Measurements from ENCODE around the gene MPIG6B.

MPIG6B gene

DNA sequence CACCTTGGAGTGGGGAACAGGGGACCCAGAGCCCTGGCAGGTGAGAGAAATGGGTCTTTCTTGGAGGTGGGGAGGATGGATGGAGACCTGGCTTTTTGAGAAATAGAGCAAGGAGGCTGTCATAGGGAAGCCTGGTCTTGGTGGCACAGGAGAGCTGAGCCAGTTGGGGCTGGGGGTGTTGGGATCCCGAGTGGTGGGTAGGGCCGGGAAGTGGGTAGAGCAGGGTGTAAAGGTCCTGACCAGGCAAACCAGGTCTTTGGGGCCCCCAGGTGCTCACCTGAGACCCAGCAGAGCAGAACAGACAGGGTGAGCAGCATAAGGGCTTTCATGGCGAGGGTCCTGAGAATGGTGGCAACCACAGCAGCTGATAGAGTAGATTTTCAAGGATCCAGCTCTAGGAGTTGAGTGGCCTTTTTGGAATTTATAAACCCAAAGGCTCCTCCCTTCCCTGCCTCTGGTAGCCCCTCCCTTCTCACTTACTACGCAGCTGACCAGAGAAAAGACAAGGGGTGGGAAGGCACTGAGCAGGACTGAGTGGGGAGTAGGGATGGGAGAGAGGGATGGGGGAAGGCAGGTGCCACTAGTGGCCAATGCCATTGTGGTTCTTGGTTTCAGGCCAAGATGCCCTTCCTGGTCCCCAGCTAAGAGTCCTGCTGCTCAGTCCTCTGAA, 1.7 kb upstream of the MPIG6B start, which contains the start of gene LY6G6C:
Gene LY6G6C, minus strand, starts transcription at position 396 of the 670 bp plus-strand sequence. Its CDS starts 67 bp downstream, at position 329.
- no peak for DNase-seq (ENCODE audit: low read depth in 2 of 2)

DNA sequence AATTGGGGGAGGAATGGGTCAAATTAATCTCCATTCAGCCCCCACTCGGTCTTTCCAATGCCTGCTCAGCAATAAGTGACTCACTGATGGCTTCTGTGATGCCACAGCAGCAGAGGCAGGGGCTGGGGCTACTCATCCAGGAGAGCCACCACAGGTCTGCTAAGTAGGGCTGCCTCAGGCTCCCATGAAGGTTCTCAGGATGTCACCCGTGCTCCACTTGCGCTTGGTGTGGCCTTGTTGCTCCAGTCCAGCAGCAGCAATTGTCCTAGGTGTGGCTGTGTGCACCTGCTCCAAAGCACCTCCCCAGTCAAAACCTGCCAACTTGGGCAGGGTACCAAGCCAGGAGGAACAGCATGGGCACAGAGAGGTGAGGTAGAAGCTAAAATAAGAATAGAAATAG, 1.0 kb upstream of the MPIG6B start:
- DNase-seq (ENCODE audit: low read depth in 2 of 2) = no peak

DNA sequence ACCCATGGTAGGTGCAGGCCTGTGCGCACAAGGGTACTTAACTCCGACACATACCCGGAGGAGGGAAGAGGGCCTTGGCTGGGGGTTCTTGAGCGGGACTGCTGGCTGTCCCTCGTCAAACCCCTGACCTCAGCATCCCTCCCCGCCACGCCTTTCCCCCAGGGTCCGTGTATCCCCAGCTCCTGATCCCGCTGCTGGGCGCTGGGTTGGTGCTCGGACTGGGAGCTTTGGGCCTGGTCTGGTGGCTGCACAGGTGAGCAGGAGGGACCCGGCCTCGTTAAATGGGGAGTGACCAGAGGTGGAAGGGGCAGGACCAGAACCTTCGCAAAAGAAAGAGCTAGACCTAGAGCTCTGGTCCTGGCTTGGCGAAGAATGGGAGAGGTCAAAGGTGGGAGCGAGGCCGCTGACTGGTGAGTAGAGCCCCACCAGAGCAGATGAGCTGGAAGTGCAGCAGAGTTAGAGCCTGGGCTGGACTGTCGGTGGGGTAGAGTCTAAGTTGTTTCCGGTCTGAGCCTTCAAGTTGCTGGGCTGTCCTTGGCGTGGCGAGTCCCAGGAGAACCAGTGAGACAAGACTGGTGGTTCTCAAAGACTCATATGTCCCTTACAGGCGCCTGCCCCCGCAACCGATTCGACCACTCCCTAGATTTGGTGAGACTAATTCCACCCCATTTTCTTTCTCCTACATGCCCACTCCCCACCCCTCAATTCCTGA, 963 bp downstream of the MPIG6B start:
- no peak for DNase-seq (ENCODE audit: low read depth in 2 of 2)

DNA sequence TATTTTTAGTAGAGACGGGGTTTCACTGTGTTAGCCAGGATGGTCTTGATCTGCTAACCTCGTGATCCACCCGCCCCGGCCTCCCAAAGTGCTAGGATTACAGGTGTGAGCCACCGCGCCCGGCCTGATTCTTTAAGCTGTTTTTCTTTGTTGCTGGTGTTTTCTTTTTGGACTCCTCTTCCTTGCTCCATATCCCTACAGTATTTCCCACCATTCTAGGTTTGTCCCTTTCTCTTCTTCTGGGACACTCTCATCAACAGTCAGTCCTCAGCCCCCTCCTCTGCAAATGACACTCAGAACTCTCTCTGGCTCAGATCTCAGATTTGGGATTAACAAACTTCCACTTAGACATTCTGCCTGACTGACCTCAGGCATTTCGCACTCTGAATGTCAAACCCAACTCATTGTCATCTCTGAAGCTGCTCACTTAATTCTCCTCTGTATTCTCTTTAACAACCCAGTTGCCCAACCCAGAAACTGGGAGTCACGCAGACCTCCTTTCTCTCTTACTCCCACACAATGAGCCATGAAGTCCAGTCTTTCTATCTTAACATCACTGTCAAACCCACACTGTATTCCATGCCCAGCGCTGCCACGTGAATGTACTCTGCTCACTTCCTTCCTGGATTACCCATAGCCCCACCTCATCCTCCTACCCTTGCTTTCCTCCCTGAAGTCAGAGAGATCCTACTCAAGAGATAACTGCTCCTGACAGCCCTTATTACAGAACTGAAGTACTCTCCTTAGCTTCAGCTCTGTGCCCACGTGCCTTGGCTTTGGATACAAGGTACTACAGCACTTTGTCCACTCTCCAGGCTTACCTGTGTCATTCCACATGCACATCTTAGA, 2.6 kb downstream of the MPIG6B start:
- DNase-seq (ENCODE audit: low read depth in 2 of 2) = no peak

DNA sequence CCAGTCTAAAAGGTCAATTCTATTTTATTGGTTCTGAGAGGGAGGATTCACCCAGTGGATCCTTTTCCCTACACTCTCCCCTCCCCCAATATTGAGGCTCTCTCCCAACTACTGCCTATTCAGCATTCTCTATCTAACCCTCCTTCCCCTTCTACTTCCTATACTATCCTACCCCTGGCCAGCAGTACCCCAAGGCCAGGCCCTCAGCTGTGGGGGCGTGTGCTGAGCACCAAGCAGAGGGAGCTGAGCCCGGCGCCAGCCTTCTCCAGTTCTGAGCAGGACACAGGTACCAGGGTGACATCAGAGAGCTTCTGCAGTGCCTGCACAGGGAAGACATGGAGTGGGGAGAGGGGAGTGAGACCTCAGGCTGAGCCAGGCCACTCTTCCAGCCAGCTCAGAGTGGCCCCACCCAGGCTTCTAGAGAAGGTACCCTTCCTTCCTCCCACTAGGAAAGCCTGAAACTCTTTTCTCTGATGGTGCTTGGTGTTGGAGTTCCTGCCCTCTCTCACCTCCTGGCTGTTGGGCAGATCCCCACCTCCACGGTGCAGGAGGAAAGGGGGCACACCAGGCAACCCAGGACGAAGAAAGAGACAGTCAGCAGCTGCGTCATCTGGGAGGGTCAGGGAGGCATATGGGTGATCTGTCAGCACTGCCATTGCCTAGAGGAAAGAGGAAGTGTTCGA, 4.0 kb downstream of the MPIG6B start:
- no peak for DNase-seq (ENCODE audit: low read depth in 2 of 2)

DNA sequence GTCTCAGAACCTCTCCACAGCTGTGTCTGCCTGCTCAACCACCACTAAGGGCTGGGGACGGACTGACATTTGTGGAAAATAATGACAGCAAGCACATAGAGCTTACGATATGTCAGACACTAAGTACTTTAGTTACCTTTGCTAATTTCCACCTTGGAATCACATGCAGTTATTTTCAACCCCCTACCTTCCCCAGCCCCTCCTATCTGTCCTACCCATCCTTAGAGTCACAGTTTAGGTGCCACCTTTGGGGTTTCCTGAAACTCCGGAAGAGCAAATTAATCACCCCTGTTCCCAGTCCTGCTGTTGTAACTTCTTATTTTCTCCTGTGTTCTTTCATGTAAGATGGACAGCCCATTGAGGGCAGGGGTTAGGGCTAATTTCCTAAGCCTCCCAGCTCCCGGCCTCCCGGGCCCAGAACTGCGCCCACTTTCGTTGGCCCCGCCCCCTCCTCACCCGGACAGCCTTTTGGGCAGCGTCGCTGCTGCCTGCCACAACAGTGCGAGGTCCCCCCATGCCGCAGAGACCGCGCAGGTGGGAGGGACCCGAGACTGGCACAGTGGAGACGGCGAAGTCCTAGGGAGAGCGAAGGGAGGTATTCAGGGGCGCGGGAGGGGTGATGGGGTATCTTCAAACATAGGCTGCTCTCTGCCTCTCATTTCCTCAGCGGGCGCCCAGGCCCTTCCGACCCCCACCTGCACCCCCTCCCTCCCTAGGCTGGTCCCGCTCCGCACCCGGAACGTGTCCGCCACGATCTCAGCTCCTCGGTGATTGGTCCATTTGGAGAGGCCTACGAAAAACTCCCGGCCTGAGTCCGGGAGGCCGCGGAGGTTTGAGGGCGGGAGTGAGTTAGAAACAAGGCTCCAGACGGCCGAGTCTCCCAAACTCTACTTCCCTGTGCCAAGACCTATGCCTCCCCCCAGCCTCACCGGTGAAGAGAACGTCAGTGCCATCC, 4.8 kb downstream of the MPIG6B start:
- no peak for DNase-seq (ENCODE audit: low read depth in 2 of 2)

DNA sequence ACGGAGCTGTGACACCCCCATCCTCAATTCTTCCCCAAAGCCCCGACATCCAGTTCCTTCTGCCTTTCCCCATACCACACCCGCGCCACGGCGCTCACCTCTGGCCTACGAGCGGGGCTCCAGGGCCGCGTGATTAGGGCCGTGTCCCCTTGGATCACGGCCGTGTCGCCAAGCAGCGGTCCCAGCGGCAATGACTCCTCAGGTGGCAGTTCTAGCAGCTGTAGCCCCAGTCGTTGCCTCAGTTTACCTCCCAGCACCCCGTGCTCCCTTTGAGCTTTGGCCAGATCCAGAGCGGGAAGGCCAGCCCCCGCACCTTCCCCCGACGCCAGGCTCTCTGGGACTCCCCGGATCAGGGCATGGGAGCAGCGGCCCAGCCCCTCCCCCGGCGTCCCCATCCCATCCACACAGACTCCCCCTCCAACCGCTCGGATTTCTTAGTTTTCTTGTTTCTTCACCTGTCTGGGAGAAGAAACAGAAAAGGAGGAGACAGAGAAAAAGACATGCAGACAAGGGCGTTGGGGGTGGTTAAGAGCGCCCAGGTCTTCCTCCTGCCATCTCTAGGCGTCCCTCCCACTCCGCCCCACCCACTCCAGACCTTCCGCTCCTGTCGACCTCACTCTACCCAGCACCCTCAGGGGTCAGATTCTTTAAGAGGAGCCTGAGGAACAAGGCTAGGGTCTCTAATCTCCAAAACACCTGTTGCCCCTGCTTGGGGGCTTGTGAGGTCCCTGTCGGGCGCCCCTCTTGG, 5.8 kb downstream of the MPIG6B start, which contains the start of gene DDAH2:
Gene DDAH2, minus strand, starts transcription at position 533 of the 748 bp plus-strand sequence. Its CDS starts 138 bp downstream, at position 395.
- no peak for DNase-seq (ENCODE audit: low read depth in 2 of 2)

DNA sequence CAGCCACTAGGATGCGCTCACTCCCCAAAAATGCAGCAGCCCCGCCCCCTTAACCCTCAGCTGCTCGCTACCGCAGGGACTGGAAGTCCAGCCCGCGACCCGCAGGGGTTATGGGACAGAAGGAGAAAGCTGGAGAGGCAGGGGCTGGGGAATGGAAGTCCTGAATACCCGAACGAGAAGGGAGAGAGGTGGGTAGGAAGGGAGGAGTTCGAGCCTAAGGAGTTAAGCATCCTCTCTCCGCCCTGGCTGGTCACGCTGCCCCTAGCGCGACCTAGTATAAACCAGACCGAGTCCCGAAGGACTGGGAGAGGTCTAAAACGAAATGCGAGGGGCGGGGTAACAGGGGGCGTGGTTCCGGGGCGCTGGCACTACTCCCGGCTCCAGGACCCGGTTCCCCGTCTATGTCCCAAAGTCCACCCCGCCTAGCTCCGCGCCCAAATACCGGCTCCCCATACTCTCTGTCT, 6.4 kb downstream of the MPIG6B start:
- DNase-seq (ENCODE audit: low read depth in 2 of 2) = peak; percentile 60

DNA sequence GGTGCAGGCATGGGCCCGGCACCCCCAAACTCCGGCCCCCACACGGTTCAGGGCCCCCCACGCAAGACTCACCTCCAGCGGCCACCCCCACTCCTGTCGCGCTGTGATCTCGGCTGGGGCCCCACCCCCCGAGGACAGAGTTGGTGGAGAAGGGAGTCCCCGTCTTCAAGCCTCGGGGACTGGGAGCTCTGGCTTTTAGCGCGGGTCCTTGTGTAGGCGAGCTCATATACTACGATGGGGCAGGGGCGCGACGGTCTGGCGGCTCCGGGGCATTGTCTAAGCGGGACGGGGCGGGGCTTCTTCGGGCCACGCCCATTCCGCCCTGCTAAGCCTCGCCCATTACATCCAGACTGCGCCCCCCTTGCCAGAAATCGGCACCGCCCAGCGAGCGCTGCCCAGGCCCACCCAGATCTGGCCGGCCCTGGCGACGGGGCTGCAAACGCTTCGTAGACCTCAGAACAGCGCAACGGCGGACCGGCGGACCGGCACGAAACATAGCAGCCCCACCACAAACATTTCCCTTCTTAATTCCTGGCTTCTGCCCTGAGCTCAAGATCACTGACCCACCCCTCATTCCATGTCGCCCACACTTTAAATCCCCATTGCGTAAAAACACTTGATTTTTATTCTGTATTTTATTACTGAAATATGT, 6.9 kb downstream of the MPIG6B start:
- peak in 1 of 2 donors; percentile 50 for DNase-seq (ENCODE audit: low read depth in 2 of 2)

DNA sequence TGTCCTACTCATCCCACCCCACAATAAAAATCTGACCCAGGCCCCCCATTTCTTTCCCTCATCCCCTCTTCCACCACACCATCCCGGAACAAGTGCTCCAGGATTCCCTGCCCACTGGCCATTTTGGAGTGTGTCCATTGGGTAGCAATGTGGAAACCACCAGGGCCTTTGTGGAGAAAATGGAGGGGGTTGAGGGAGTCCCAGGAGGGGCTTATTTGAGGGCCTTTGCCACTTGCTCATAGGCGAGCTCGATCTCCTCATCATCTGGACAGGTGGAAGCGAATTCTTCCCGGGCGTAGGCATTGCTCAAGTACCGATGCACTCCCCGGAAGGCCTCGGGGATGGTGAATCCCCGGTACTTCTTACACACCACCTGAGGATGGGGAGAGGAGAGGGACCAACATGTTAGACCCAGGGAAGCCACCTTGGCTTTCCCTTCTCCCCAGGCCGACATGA, 7.5 kb downstream of the MPIG6B start:
- DNase-seq (ENCODE audit: low read depth in 2 of 2) = no peak

DNA sequence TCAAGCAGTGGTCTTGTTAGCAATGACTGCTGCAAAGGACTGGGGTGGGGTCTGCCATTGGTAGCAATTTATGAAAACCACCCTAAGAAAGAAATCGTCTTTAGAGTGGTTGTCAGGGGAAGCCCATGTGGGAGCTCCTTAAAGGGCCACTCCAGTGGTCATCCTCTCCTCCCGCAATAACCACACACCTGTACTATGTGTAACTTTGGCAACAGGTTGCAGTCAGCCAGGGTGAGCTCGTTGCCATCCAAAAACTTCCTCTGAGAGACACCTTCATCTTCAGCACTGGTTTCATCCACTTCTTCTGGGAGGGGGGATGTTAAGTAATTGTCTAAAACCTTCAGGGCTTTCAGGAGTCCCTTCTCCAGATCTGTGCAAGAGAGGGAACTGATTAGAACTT, 8.9 kb downstream of the MPIG6B start:
- DNase-seq (ENCODE audit: low read depth in 2 of 2) = no peak

DNA sequence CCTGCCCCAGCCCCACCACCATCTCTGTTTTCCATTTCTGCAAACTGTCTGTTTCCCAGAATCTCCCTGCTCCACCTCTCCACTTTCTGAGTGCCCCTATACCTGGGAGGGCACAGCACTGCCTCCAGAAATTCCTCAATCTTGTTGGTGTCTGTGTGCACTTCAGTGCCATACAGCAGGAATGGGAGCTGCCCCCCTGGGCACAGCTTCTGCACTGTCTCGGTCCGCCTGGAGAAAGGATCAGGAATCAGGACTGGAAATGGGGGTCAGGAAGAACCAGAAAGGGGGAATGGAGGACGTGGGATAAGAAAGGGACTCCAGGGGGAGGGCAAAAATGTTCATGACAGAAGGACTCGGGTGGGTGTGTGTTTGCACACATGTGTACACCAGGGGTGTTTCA, 10.6 kb downstream of the MPIG6B start:
- DNase-seq (ENCODE audit: low read depth in 2 of 2) = no peak

DNA sequence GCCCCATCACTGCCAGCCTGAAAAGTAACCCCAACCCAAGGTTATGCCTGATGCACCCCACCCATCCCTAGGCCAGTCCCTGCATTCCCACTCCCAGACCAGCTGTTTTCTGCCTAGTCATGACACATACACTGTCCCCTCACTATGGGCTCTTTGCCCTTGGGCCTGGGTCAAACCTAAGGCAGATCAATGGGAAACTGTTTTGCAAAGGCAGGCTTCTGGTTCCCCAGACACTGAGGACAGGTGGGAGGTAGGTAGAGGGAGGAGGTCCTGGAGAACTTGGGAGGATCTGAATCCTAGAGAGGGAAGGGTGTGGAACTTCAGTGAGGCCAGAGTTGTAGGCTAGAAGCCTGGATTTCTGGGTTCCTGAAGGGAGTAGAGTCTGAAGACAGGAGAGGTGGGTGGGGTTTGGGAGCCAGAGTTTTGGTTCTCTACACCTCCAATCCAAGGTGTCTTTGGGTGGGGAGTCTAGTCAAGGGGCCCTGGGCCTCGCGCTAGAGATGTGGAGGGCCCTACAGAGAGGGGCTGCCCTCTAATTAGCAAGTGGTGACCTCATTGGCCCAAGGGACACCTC, 11.2 kb downstream of the MPIG6B start:
- no peak for DNase-seq (ENCODE audit: low read depth in 2 of 2)

DNA sequence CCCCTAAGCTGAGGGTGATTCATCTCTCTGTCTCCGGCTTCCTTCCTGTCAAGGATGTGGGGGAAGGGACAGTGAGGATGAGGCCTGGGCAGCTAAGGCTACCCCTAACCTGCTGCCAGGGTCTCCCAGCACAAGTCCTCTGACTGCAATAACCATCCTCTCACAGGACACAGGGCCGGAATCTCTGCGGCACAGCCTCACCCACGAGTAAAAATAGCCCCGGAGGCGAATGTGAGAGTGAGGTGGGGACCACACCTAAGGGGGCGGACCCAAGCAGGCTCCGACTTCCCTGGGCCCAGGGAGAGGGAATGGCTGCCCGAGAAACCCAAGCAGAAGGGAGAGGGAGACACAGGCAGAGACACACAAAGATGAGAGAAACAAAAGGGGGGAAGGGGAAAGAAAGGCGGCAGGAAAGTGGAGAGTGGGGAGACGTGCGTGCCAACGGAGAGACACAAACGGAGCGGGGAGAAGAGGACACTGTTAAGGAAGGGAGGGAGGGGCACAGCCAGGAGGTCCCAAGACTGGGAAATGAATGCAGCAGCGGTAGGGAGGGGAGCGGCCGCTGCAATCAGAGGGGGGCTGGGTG, 11.7 kb downstream of the MPIG6B start:
- no peak for DNase-seq (ENCODE audit: low read depth in 2 of 2)

DNA sequence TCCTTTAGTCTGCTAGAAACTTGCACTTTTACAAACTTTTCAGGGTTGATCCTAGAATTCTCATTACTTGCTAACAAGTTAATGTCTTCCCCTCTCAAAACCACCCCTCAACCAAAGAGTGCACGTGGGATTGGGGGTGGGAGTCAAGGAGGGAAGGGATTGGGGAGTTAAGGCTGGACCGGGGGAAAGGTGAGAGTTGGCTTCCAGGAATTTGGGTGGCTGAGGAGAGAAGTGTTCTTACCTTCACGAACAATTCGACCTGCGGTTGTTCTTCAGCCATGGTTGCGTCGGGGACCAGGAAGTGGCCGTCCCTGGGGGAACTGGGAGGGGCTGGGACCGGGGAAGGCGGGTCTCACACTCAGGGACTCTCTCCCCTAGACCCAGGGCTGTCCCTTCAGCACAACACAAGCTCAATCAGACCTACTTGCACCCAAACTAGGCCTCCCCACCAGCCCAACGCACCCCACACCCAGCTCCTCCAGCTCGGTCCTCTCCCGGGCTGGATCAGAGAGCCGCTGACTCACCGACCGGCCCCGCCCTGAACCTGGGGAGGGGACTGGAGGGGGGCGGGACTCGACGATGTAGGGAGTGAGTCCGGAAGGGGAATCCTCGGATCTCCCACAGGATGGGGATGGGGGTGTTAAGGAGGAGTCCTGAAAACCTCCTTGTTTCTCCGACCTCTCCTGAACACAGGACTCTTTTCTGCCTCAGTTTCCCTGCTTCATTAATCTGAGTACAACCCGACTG, 13.0 kb downstream of the MPIG6B start, which contains the start of gene CLIC1:
Gene CLIC1, minus strand, starts transcription at position 510 of the 747 bp plus-strand sequence. Its CDS starts 230 bp downstream, at position 280.
- DNase-seq (ENCODE audit: low read depth in 2 of 2) = peak in 1 of 2 donors; percentile 63

DNA sequence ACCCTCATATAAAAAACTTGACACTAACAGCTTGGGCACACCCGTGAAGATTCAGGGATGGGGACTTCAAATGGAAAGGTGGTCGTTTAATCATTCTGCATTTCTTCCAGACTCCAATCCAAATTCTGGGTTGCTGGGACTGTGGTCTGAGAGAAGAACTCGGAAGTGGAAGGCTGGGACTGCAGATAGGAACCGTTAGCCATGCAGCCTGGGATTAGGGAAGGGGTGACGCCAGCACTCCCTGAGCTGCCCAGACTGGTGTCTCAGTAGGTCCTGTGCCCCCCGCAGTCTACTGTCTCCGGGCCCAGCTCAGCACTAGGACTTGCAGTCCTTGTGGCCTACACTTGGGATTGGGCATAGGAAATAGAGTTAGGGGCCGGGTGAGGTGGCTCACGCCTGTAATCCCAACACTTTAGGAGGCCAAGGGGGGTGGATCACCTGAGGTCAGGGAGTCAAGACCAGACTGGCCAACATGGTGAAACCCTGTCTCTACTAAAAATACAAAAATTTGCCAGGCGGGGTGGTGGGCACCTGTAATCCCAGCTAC, 13.7 kb downstream of the MPIG6B start:
- no peak for DNase-seq (ENCODE audit: low read depth in 2 of 2)

DNA sequence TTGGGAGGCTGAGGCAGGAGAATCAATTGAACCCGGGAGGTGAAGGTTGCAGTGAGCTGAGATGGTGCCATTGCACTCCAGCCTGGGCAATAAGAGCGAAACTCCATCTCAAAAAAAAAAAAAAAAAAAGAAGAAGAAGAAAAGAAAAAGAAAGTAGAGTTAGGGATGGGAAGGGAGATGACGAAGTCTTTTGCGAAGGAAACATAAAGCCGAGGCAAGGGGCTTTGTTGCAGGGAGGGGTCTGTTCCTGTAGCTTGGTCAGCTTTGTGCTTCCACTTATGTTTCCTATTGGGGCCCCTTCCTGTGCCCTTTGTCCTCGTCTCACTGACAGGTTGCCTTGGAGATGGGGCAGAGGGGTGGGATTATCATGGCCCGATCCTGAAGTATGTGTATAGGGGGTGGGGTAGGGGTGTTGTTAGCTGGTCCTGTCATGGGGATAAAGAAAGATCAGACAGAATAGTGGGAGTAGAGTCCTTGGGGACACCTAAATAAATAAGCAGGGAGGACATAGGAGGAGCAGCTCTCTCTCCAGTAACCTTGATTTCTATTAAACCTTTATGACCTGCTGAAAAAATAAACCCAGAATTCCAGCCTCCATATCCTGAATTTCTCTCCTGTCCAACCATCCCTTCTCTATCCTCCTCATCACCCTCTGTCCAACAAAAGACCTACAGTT, 14.3 kb downstream of the MPIG6B start:
- DNase-seq (ENCODE audit: low read depth in 2 of 2) = no peak
